GM12878 (cell line): ENCODE measurements around the gene TNFRSF9. TPM values are rescaled to one million over a fixed set of nuclear protein-coding genes. Genes with fewer than 3 reads are reported as not detected.

Experiments used
- ATAC-seq: fragments of 200-7000 bp; cut with Tn5 transposase; 3 replicates; pipeline ENCODE4 v1.9.1; 2020; ENCODE audit warnings: mild to moderate bottlenecking, moderate library complexity
- BruUV-seq: library from RNA; stranded (reverse); fragments of 400-500 nt; replicated peaks from 2 replicates; lab custom pipeline; 2021; lab: Mats Ljungman, UMichigan
- CTCF ChIA-PET: fragments of 300-600 bp; sonication (Branson Sonifier 250); formaldehyde crosslinking; extraction: SDS; loops from one replicate; lab custom pipeline; 2021; ENCODE audit warnings: inconsistent platforms; lab: Yijun Ruan, JAX
- POLR2A ChIA-PET: fragments of 350-600 bp; formaldehyde crosslinking; extraction: SDS; loops from one replicate; lab custom pipeline; 2021; ENCODE audit warnings: inconsistent platforms; lab: Charles Lee
- RAD21 ChIA-PET: fragments of 300-600 bp; sonication (Branson Sonifier 250); formaldehyde crosslinking; loops from one replicate; lab custom pipeline; 2023; ENCODE audit warnings: antibody characterized with exemption; ENCODE audit not compliant: unreplicated experiment; lab: Charles Lee
- SMC1A ChIA-PET: fragments of 300-600 bp; sonication (Branson Sonifier 250); formaldehyde crosslinking; loops from one replicate; lab custom pipeline; 2023; ENCODE audit not compliant: unreplicated experiment, uncharacterized antibody; lab: Charles Lee
- DNase-seq: peaks from one replicate; pipeline ENCODE4 v3.0.0-alpha.2; 2011; ENCODE audit warnings: low read depth, low spot score
- FAIRE-seq: peaks from 3 replicates; lab custom pipeline; 2011; peaks lifted over from hg19 to GRCh38; lab: Jason Lieb, UNC
- H2AFZ ChIP-seq: 2 replicates; pipeline ENCODE4 v1.6.0; 2011; ENCODE audit warnings: low read depth, low read length, control low read depth; ENCODE audit not compliant: control insufficient read depth
- H3K27ac ChIP-seq: 2 replicates; pipeline ENCODE4 v1.5.1; 2011; ENCODE audit warnings: control low read depth; ENCODE audit not compliant: control insufficient read depth, insufficient read depth
- H3K27me3 ChIP-seq, 2 experiments: replicated peaks in 1 of 2; 2 replicates each; pipeline versions ENCODE4 v1.6.0 to v1.6.1; 2011; ENCODE audit warnings: low read length in 1 of 2; ENCODE audit not compliant: control insufficient read depth in 2 of 2, insufficient read depth in 2 of 2
- H3K36me3 ChIP-seq, 2 experiments: 2 replicates each; pipeline ENCODE4 v1.5.1; 2011; ENCODE audit warnings: low read length in 1 of 2; ENCODE audit not compliant: control insufficient read depth in 2 of 2, insufficient read depth in 2 of 2
- H3K4me1 ChIP-seq: 2 replicates; pipeline ENCODE4 v1.6.1; 2011; ENCODE audit warnings: mild to moderate bottlenecking, low read length, moderate library complexity, mixed read lengths; ENCODE audit not compliant: control insufficient read depth, insufficient read depth
- H3K4me2 ChIP-seq: 2 replicates; pipeline ENCODE4 v1.6.0; 2011; ENCODE audit warnings: control low read depth; ENCODE audit not compliant: control insufficient read depth, insufficient read depth
- H3K4me3 ChIP-seq: fragments of 200-600 bp; sonication (generic); 2 replicates; pipeline ENCODE4 v1.5.1; 2016
- H3K79me2 ChIP-seq: 2 replicates; pipeline ENCODE4 v1.6.0; 2011; ENCODE audit warnings: low read length; ENCODE audit not compliant: control insufficient read depth, insufficient read depth
- H3K9ac ChIP-seq: 2 replicates; pipeline ENCODE4 v1.8.0; 2011; ENCODE audit warnings: low read length, control low read depth, mixed read lengths; ENCODE audit not compliant: control insufficient read depth, insufficient read depth
- H3K9me3 ChIP-seq: replicated peaks from 3 replicates; pipeline ENCODE4 v1.5.1; 2011; ENCODE audit warnings: mild to moderate bottlenecking, low read length; ENCODE audit not compliant: control insufficient read depth, insufficient read depth
- H4K20me1 ChIP-seq: 2 replicates; pipeline ENCODE4 v1.6.0; 2011; ENCODE audit not compliant: control insufficient read depth, insufficient read depth
- CBX3 ChIP-seq: fragments of 200-600 bp; sonication (generic); IDR thresholded peaks from 2 replicates; pipeline ENCODE4 v1.6.1; 2016; ENCODE audit warnings: low read depth, borderline replicate concordance
- CREM ChIP-seq: IDR thresholded peaks from 2 replicates; pipeline ENCODE4 v1.6.1; 2014; ENCODE audit warnings: antibody characterized with exemption, low read depth
- EGR1 ChIP-seq, 2 experiments: IDR thresholded peaks; 1 replicate in 1 of 2; 2 replicates in 1 of 2; pipeline ENCODE4 v1.6.1; 2011 to 2012; ENCODE audit warnings: low read depth in 2 of 2, low read length in 2 of 2, borderline replicate concordance in 1 of 2, mild to moderate bottlenecking in 1 of 2, moderate library complexity in 1 of 2
- HDGF ChIP-seq: fragments of 450-650 bp; IDR thresholded peaks from 2 replicates; pipeline ENCODE4 v1.6.1; 2016; ENCODE audit warnings: antibody characterized with exemption
- IKZF1 ChIP-seq: fragments of 450-650 bp; conservative IDR thresholded peaks from 2 replicates; pipeline ENCODE4 v1.6.1; 2017; ENCODE audit warnings: antibody characterized with exemption, mild to moderate bottlenecking
- IKZF2 ChIP-seq, 2 experiments: fragments of 450-650 bp; IDR thresholded peaks; 2 replicates each; pipeline ENCODE4 v1.6.1; 2017; ENCODE audit warnings: mild to moderate bottlenecking in 2 of 2, moderate library complexity in 2 of 2
- SMAD5 ChIP-seq: IDR thresholded peaks from 2 replicates; pipeline ENCODE4 v1.6.1; 2016; ENCODE audit warnings: antibody characterized with exemption, low read depth
- WGBS: methylation state at CpG from one replicate; pipeline ENCODE4 v1.1.6; 2016; ENCODE audit warnings: low lambda C conversion rate; ENCODE audit not compliant: insufficient replicate concordance, insufficient coverage; ENCODE audit errors: missing lambda C conversion rate; 5-methylcytosine and 5-hydroxymethylcytosine counted together
- in situ Hi-C: fragments of 300-500 bp; cut with MboI; formaldehyde crosslinking; loops from 9 replicates; pipeline ENCODE4 v1.14.3; 2018; ENCODE audit warnings: mixed read lengths
- intact Hi-C: fragments of 100-400 bp; cut with micrococcal nuclease; formaldehyde crosslinking; loops from one replicate; pipeline ENCODE4 v1.14.2; 2022; ENCODE audit not compliant: unreplicated experiment
- polyA plus RNA-seq, 11 experiments: library from polyadenylated mRNA; depleted of rRNA in 4 of 11; unstranded in 6 of 11; stranded (reverse) in 5 of 11; fragments of >200 nt; fragmentation: Nextera tagmentation in 4 of 11; fragmentation: Illumina TruSeq in 1 of 11; extraction: Ambion mirVana in 4 of 11; extraction: Trizol in 1 of 11; gene quantifications; 1 replicate in 1 of 11; 2 replicates in 10 of 11; pipeline versions ENCODE4 v1.2.1 to v1.2.3, GENCODE V29; 2011 to 2016; ENCODE audit warnings: inconsistent platforms in 2 of 11, missing spikeins in 2 of 11, low read depth in 1 of 11
- total RNA-seq, 4 experiments: library from RNA; depleted of rRNA in 3 of 4; stranded (reverse); fragments of >200 nt in 3 of 4; fragmentation: Illumina TruSeq in 1 of 4; extraction: Trizol in 1 of 4; gene quantifications; 2 replicates each; pipeline versions ENCODE4 v1.2.1 to v1.2.3, GENCODE V29; 2013 to 2021
- TF ChIP-seq, protein P1 (sequence below), 3 experiments: IDR thresholded peaks in 2 of 3; conservative IDR thresholded peaks in 1 of 3; 2 replicates each; pipeline ENCODE4 v1.5.1; 2011; ENCODE audit warnings: low read depth in 3 of 3, low read length in 3 of 3, mild to moderate bottlenecking in 3 of 3, control low read depth in 2 of 3, moderate library complexity in 2 of 3, inconsistent platforms in 1 of 3, mixed read lengths in 1 of 3; ENCODE audit not compliant: control insufficient read depth in 2 of 3, insufficient read depth in 1 of 3; ENCODE audit errors: extremely low read depth in 1 of 3
- TF ChIP-seq, protein P2 (sequence below): IDR thresholded peaks from 2 replicates; pipeline ENCODE4 v1.6.1; 2011; ENCODE audit warnings: borderline replicate concordance, low read depth, mild to moderate bottlenecking, moderate library complexity, low read length; ENCODE audit not compliant: insufficient read depth, poor library complexity, severe bottlenecking
- TF ChIP-seq, protein P3 (sequence below): fragments of 150-350 bp; IDR thresholded peaks from 2 replicates; pipeline ENCODE4 v1.6.1; 2014; ENCODE audit warnings: mild to moderate bottlenecking, low read depth, low read length
- TF ChIP-seq, protein P4 (sequence below): IDR thresholded peaks from 2 replicates; pipeline ENCODE4 v1.6.1; 2012; ENCODE audit warnings: low read depth, low read length, improper control_type of control experiment
- TF ChIP-seq, protein P5 (sequence below): fragments of 450-650 bp; IDR thresholded peaks from 2 replicates; pipeline ENCODE4 v1.6.1; 2017; ENCODE audit warnings: mild to moderate bottlenecking, moderate library complexity

TNFRSF9 gene
- total and polyA plus RNA-seq, 10 of the 15 experiments (the other 5 are each of a cell fraction or from before 2014, with no cell fraction given), result 2.0 to 25.6 (median 5.8) TPM

DNA sequence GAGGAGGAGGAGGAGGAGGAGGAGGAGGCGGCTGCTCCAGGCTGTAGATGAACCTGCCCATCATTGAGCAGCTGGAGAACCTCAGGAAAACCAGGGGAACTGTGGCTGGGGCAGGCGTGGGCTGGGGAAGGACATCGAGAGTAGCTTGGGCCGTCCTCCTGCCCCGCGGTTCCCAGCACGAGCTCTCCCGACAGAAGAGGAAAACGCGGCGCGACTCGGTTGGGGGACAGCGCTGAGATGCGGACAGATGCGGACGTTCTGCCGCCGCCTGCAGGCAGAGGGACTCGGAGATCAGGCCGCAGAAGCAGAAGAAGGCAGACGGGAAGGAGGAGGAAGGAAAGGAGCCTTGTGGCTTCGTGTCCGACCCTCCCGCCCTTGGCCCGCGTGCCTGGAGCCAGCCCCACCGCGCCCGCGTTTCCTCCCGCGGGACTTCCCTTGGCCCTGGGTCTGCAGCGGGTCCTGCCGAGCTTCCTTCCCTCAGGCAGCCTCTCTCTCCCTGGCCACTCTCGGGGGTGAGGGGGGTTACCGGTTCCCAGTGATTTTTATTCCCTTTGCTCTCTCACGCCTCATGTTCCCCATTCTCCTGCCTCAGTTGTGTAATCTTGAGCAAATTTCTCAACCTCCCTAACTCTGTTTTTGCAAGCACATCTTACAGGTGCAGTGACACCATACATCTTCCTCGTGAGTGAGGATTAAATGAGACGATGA lies 1.7 kb upstream of the TNFRSF9 start:
- H3K79me2 ChIP-seq, result no peaks in the 10 kb centered on the region
- H3K9me3 ChIP-seq, result no peaks in the 10 kb centered on the region
- DNase-seq (no peak), ATAC-seq (peak; percentile 44), FAIRE-seq (no peak)
- H4K20me1 ChIP-seq, result no peaks in the 10 kb centered on the region
- TF ChIP-seq, protein P1, sequence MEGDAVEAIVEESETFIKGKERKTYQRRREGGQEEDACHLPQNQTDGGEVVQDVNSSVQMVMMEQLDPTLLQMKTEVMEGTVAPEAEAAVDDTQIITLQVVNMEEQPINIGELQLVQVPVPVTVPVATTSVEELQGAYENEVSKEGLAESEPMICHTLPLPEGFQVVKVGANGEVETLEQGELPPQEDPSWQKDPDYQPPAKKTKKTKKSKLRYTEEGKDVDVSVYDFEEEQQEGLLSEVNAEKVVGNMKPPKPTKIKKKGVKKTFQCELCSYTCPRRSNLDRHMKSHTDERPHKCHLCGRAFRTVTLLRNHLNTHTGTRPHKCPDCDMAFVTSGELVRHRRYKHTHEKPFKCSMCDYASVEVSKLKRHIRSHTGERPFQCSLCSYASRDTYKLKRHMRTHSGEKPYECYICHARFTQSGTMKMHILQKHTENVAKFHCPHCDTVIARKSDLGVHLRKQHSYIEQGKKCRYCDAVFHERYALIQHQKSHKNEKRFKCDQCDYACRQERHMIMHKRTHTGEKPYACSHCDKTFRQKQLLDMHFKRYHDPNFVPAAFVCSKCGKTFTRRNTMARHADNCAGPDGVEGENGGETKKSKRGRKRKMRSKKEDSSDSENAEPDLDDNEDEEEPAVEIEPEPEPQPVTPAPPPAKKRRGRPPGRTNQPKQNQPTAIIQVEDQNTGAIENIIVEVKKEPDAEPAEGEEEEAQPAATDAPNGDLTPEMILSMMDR (IDR thresholded peaks at IDR 0.05 in 2 of 3, conservative IDR thresholded peaks at IDR 0.05 in 1 of 3; ENCODE audit: control insufficient read depth in 2 of 3, extremely low read depth in 1 of 3, insufficient read depth in 1 of 3, low read depth in 3 of 3, low read length in 3 of 3), result peak in 2 of 3 experiments; percentile 2 to 24; a peak in 2 of 6 replicates
- TF ChIP-seq, protein P2, sequence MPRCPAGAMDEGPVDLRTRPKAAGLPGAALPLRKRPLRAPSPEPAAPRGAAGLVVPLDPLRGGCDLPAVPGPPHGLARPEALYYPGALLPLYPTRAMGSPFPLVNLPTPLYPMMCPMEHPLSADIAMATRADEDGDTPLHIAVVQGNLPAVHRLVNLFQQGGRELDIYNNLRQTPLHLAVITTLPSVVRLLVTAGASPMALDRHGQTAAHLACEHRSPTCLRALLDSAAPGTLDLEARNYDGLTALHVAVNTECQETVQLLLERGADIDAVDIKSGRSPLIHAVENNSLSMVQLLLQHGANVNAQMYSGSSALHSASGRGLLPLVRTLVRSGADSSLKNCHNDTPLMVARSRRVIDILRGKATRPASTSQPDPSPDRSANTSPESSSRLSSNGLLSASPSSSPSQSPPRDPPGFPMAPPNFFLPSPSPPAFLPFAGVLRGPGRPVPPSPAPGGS, result peak; percentile 25
- TF ChIP-seq EGR1 (IDR thresholded peaks at IDR 0.05; ENCODE audit: borderline replicate concordance in 1 of 2, low read depth in 2 of 2, low read length in 2 of 2), result no peak
- no peak for TF ChIP-seq HDGF
- 0 out of 4 replicates have a peak, but pooled peaks of 1 of the 2 experiments have one; percentile 10 for TF ChIP-seq IKZF2 (IDR thresholded peaks at IDR 0.05)
- no peak for TF ChIP-seq CBX3
- no peak for TF ChIP-seq SMAD5
- no peak for TF ChIP-seq CREM
- peak; percentile 39; the same call in 1 of the 2 replicates for TF ChIP-seq IKZF1
- TF ChIP-seq, protein P3, sequence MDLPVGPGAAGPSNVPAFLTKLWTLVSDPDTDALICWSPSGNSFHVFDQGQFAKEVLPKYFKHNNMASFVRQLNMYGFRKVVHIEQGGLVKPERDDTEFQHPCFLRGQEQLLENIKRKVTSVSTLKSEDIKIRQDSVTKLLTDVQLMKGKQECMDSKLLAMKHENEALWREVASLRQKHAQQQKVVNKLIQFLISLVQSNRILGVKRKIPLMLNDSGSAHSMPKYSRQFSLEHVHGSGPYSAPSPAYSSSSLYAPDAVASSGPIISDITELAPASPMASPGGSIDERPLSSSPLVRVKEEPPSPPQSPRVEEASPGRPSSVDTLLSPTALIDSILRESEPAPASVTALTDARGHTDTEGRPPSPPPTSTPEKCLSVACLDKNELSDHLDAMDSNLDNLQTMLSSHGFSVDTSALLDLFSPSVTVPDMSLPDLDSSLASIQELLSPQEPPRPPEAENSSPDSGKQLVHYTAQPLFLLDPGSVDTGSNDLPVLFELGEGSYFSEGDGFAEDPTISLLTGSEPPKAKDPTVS, result no peak
- TF ChIP-seq, protein P4, sequence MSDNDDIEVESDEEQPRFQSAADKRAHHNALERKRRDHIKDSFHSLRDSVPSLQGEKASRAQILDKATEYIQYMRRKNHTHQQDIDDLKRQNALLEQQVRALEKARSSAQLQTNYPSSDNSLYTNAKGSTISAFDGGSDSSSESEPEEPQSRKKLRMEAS, result 0 out of 2 replicates have a peak, but pooled peaks have one; percentile 35
- TF ChIP-seq, protein P5, sequence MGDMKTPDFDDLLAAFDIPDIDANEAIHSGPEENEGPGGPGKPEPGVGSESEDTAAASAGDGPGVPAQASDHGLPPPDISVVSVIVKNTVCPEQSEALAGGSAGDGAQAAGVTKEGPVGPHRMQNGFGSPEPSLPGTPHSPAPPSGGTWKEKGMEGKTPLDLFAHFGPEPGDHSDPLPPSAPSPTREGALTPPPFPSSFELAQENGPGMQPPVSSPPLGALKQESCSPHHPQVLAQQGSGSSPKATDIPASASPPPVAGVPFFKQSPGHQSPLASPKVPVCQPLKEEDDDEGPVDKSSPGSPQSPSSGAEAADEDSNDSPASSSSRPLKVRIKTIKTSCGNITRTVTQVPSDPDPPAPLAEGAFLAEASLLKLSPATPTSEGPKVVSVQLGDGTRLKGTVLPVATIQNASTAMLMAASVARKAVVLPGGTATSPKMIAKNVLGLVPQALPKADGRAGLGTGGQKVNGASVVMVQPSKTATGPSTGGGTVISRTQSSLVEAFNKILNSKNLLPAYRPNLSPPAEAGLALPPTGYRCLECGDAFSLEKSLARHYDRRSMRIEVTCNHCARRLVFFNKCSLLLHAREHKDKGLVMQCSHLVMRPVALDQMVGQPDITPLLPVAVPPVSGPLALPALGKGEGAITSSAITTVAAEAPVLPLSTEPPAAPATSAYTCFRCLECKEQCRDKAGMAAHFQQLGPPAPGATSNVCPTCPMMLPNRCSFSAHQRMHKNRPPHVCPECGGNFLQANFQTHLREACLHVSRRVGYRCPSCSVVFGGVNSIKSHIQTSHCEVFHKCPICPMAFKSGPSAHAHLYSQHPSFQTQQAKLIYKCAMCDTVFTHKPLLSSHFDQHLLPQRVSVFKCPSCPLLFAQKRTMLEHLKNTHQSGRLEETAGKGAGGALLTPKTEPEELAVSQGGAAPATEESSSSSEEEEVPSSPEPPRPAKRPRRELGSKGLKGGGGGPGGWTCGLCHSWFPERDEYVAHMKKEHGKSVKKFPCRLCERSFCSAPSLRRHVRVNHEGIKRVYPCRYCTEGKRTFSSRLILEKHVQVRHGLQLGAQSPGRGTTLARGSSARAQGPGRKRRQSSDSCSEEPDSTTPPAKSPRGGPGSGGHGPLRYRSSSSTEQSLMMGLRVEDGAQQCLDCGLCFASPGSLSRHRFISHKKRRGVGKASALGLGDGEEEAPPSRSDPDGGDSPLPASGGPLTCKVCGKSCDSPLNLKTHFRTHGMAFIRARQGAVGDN, result peak; percentile 47; the same call in 1 of the 2 replicates
- in situ Hi-C loops (no loop called here), intact Hi-C loops (no loop called here)
- H3K4me2 ChIP-seq, result no peak overlapping the region
- no peaks in the 10 kb centered on the region for H3K36me3 ChIP-seq
- H3K9ac ChIP-seq, result no peak overlapping the region
- H2AFZ ChIP-seq, result peak overlapping the region; percentile 15; the same call in 1 of the 2 replicates
- H3K4me3 ChIP-seq, result no peak overlapping the region
- H3K4me1 ChIP-seq, result peaks cover 5% of the 10 kb centered on the region; the same call in 1 of the 2 replicates
- 13% methylated on average over 30 of the region's 40 CpGs for WGBS
- POLR2A ChIA-PET, result interaction anchor here (0.5 to 1.3 kb wide), 5 partner anchors 19 to 932 kb away, joined by 3 to 7 read pairs (median 4); partner anchors contain the start of gene PARK7
- no peak overlapping the region for H3K27ac ChIP-seq
- BruUV-seq, result no TSS peak
- H3K27me3 ChIP-seq, result peaks cover 5 to 8% of the 10 kb centered on the region in 2 experiments; a peak in 3 of 4 replicates
- CTCF ChIA-PET, result interaction anchor here (1.4 to 1.6 kb wide), 2 partner anchors 190 to 273 kb away, joined by 3 read pairs; no protein-coding TSS in a partner anchor
- RAD21 ChIA-PET, result interaction anchor here (1.6 kb wide), 1 partner anchor 19 kb away, joined by 4 read pairs; the partner anchor contains the start of gene PARK7
- SMC1A ChIA-PET, result interaction anchor here (1.0 to 1.4 kb wide), 4 partner anchors 12 to 20 kb away, joined by 3 to 7 read pairs (median 4); partner anchors contain the start of gene PARK7
